ENCODE data around the gene NPAS2. TPM values are rescaled to one million over a fixed set of nuclear protein-coding genes. Genes with fewer than 3 reads are reported as not detected.

NPAS2 gene
- total RNA-seq, 2 donors from 2014 or later, result 29.2 to 50.8 TPM

DNA sequence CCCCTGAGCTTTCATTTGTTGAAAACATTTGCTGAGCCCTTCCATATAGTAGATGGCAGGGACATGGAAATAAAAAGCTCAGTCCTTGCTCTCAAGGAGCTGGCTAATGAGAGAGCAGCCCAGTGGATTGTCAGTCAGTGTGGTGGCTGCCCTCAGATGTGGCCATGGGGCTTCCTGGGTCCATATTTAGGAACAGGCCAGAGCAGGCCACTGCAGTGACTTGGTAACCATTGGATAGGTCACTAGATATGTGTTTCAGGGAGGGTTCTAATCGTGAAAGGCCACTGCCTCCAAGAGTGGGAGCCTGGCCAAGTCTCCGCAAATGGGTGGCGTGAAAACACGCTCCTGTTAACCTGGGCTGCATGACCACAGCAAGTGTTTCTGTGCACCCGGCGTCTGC is 37.4 kb downstream of the NPAS2 start:
- Histone ChIP-seq H3K27me3 (replicated peaks; ENCODE audit: insufficient read depth) (no peaks in the 10 kb centered on the region), H3K4me3 (no peak overlapping the region), H3K9me3 (no peaks in the 10 kb centered on the region), H3K4me1 (ENCODE audit: control insufficient read depth in 1 of 2, low read depth in 2 of 2) (peaks cover 0 to 10% of the 10 kb centered on the region in 2 donors), H3K27ac (no peak overlapping the region), H3K36me3 (no peaks in the 10 kb centered on the region)
- ATAC-seq (ENCODE audit: insufficient number of reproducible peaks, low FRiP score, low read depth), result no peak
- TF ChIP-seq, protein P1, sequence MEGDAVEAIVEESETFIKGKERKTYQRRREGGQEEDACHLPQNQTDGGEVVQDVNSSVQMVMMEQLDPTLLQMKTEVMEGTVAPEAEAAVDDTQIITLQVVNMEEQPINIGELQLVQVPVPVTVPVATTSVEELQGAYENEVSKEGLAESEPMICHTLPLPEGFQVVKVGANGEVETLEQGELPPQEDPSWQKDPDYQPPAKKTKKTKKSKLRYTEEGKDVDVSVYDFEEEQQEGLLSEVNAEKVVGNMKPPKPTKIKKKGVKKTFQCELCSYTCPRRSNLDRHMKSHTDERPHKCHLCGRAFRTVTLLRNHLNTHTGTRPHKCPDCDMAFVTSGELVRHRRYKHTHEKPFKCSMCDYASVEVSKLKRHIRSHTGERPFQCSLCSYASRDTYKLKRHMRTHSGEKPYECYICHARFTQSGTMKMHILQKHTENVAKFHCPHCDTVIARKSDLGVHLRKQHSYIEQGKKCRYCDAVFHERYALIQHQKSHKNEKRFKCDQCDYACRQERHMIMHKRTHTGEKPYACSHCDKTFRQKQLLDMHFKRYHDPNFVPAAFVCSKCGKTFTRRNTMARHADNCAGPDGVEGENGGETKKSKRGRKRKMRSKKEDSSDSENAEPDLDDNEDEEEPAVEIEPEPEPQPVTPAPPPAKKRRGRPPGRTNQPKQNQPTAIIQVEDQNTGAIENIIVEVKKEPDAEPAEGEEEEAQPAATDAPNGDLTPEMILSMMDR (IDR thresholded peaks at IDR 0.05), result no peak
- no peak for DNase-seq (ENCODE audit: low spot score)

DNA sequence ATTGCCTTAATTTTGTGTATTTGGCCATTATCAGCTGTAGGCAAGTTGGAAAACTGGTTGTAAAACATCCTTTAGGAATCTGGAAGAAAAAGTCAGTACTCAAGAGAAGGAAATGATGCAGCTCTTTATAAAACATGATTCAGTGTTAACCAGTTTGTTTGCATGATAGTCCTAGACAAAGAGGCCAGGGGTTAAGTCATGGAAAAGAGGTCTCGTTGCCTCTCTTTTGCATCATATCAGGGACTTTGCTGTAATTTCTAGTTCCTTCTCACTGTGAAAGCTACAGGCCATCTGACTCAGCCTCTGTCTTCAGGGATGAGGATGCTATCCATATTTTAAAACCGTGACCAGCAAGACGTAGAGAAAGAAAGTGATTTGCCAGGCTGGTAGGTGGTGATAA is 38.0 kb downstream of the NPAS2 start:
- H3K27ac ChIP-seq, result no peak overlapping the region
- TF ChIP-seq, protein P1 (IDR thresholded peaks at IDR 0.05), result no peak
- H3K4me1 ChIP-seq (ENCODE audit: control insufficient read depth in 1 of 2, low read depth in 2 of 2), result peaks cover 0 to 11% of the 10 kb centered on the region in 2 donors
- no peaks in the 10 kb centered on the region for H3K9me3 ChIP-seq
- H3K27me3 ChIP-seq (replicated peaks; ENCODE audit: insufficient read depth), result no peaks in the 10 kb centered on the region
- DNase-seq (ENCODE audit: low spot score) (no peak), ATAC-seq (ENCODE audit: insufficient number of reproducible peaks, low FRiP score, low read depth) (no peak)
- H3K4me3 ChIP-seq, result no peak overlapping the region
- no peaks in the 10 kb centered on the region for H3K36me3 ChIP-seq

DNA sequence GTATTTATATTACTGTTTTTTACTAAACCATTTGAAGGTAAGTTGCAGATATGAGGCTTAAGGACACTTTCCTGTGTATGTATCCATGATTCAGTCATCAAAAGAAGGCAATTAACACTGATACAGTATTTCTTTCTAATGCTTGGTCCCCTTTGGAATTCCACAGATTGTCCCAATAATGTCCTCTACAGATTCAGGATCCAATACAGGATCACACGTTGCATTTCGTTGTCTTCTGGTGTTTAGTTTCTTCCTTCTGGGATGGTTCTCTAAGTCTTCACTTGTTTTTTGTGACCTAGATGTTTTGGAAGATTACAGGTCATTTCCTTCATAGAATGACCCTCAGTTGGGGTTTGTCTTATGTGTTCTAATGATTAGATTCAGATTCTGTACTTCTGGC is 40.0 kb downstream of the NPAS2 start:
- Histone ChIP-seq H3K27ac (no peak overlapping the region), H3K4me1 (ENCODE audit: control insufficient read depth in 1 of 2, low read depth in 2 of 2) (peaks cover 0 to 11% of the 10 kb centered on the region in 2 donors), H3K4me3 (no peak overlapping the region), H3K27me3 (replicated peaks; ENCODE audit: insufficient read depth) (no peaks in the 10 kb centered on the region), H3K9me3 (no peaks in the 10 kb centered on the region), H3K36me3 (no peaks in the 10 kb centered on the region)
- DNase-seq (ENCODE audit: low spot score), result no peak
- no peak for ATAC-seq (ENCODE audit: insufficient number of reproducible peaks, low FRiP score, low read depth)
- TF ChIP-seq, protein P1 (IDR thresholded peaks at IDR 0.05), result no peak

DNA sequence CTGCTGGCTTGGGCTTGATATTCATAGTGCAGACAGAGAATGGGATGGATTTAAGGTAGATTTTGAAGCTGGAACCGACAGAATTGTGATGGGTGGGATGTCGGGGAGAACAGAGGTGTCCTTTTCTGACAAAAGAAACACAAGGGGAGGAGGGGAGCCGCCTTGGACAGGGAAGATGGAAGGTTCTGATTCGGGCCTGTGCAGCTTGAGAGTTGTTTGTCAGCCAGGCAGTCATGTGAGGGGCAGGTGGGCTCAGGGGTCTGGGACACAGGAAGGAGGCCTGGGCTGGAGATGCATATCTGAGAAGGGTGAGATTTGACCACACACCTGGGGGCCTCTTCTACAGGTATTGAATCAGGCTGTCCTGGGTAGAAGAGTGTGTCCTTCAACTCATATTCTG is 41.4 kb downstream of the NPAS2 start:
- H3K36me3 ChIP-seq, result no peaks in the 10 kb centered on the region
- TF ChIP-seq, protein P1 (IDR thresholded peaks at IDR 0.05), result no peak
- DNase-seq (ENCODE audit: low spot score) (no peak), ATAC-seq (ENCODE audit: insufficient number of reproducible peaks, low FRiP score, low read depth) (no peak)
- no peak overlapping the region for H3K27ac ChIP-seq
- peaks cover 0 to 11% of the 10 kb centered on the region in 2 donors for H3K4me1 ChIP-seq (ENCODE audit: control insufficient read depth in 1 of 2, low read depth in 2 of 2)
- no peak overlapping the region for H3K4me3 ChIP-seq
- no peaks in the 10 kb centered on the region for H3K27me3 ChIP-seq (replicated peaks; ENCODE audit: insufficient read depth)
- H3K9me3 ChIP-seq, result no peaks in the 10 kb centered on the region

DNA sequence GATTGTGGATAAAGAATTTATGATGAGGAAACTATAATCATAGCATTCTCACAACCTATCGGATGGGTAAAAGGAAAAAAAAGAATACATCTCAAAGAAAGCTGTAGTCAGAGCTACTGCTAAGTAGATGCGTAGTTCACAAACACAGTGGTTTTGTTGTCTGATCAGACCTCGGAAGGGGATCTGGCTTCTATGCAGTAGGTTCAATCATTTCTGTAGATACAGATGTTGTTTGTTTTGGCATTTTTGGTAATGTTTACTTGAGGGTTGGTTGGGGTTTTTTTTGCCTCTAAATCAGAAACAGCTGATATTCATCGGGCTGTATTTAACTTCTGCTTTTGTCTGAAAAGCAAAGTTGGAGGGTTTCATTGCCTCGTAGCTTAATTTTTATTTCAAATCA is 42.1 kb downstream of the NPAS2 start:
- Histone ChIP-seq H3K27ac (no peak overlapping the region), H3K36me3 (no peaks in the 10 kb centered on the region), H3K9me3 (no peaks in the 10 kb centered on the region), H3K4me3 (no peak overlapping the region), H3K27me3 (replicated peaks; ENCODE audit: insufficient read depth) (no peaks in the 10 kb centered on the region), H3K4me1 (ENCODE audit: control insufficient read depth in 1 of 2, low read depth in 2 of 2) (peaks cover 0 to 11% of the 10 kb centered on the region in 2 donors)
- no peak for ATAC-seq (ENCODE audit: insufficient number of reproducible peaks, low FRiP score, low read depth)
- no peak for DNase-seq (ENCODE audit: low spot score)
- TF ChIP-seq, protein P1 (IDR thresholded peaks at IDR 0.05), result no peak
